Activated naive CD4-positive, alpha-beta T cell treated with anti-CD3 and anti-CD28 coated beads for 36 hours (primary cell): ENCODE measurements around the gene MAN1A1. TPM values are rescaled to one million over a fixed set of nuclear protein-coding genes. Genes with fewer than 3 reads are reported as not detected.

Experiments used
- CTCF ChIA-PET: fragments of 350-600 bp; sonication (Branson Sonifier 250); formaldehyde crosslinking; loops from one replicate; lab custom pipeline; 2021; ENCODE audit warnings: antibody characterized with exemption; lab: Charles Lee
- DNase-seq: peaks from one replicate; pipeline ENCODE4 v3.0.0-alpha.2; 2020
- H3K27ac Mint-ChIP-seq: one replicate; pipeline ENCODE4 v1.8.0; 2021; ENCODE audit warnings: mild to moderate bottlenecking, mixed read lengths
- H3K27me3 Mint-ChIP-seq: one replicate; pipeline ENCODE4 v1.8.0; 2021; ENCODE audit warnings: low read depth, mixed read lengths
- H3K36me3 Mint-ChIP-seq: one replicate; pipeline ENCODE4 v1.8.0; 2021; ENCODE audit warnings: low read depth, mixed read lengths
- H3K4me1 Mint-ChIP-seq: one replicate; pipeline ENCODE4 v1.8.0; 2021; ENCODE audit warnings: low read depth, mixed read lengths
- H3K4me3 Mint-ChIP-seq: one replicate; pipeline ENCODE4 v1.8.0; 2021; ENCODE audit warnings: mild to moderate bottlenecking, moderate library complexity, mixed read lengths
- H3K9me3 Mint-ChIP-seq: one replicate; pipeline ENCODE4 v1.8.0; 2021; ENCODE audit warnings: mixed read lengths
- intact Hi-C: fragments of 100-400 bp; cut with micrococcal nuclease; formaldehyde crosslinking; loops from one replicate; pipeline ENCODE4 v1.15.1; 2023
- total RNA-seq, 2 experiments: library from RNA; stranded (reverse); gene quantifications; one replicate each; pipeline ENCODE4 v1.2.3, GENCODE V29; 2021

Gene MAN1A1
- total RNA-seq, 2 experiments from 2014 or later: 14.8 to 15.1 TPM

- H3K36me3 Mint-ChIP-seq: no peaks in the 10 kb centered on the region
- peaks cover 6% of the 10 kb centered on the region for H3K27me3 Mint-ChIP-seq
- H3K27ac Mint-ChIP-seq: peak overlapping the region; percentile 48
- no peaks in the 10 kb centered on the region for H3K9me3 Mint-ChIP-seq
- H3K4me3 Mint-ChIP-seq: no peak overlapping the region
- DNase-seq: peak; percentile 77
- peaks cover 43% of the 10 kb centered on the region for H3K4me1 Mint-ChIP-seq
- intact Hi-C loops: loop anchor here (1.0 to 10.0 kb wide), 8 partner anchors 18 to 1227 kb away; no protein-coding TSS in a partner anchor
- CTCF ChIA-PET: interaction anchor here (0.6 to 2.6 kb wide), 19 partner anchors 11 to 808 kb away, joined by 3 to 9 read pairs (median 4); no protein-coding TSS in a partner anchor
These were observed 202.2 kb downstream of the MAN1A1 start for GRCh38 chr6:119147101-119148053.

DNA sequence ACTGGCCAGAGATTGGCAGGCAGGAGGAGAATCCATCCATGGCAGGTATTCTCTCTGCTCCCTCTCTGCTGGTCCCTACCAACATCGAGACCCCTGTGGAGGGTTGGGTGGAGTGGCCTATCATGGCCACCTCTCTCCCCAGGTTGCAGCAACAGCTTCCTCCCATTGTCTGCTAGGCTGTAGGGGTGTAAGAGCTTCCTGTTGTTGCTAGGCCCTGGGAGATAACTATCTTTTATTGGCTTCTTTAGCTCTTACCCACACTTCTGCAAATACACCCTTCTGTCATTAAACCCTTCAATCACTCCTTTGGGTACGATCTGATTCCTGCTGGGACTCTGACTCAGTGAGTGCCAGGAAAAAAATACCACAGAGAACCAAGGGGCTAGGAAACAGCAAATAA lies 204.4 kb downstream of the MAN1A1 start:
- no peak overlapping the region for H3K27ac Mint-ChIP-seq
- H3K4me3 Mint-ChIP-seq: no peak overlapping the region
- CTCF ChIA-PET: interaction anchor here (1.3 kb wide), 2 partner anchors 14 to 16 kb away, joined by 3 to 5 read pairs; no protein-coding TSS in a partner anchor
- no peaks in the 10 kb centered on the region for H3K36me3 Mint-ChIP-seq
- DNase-seq: no peak
- intact Hi-C loops: loop anchor here (10.0 kb wide), 2 partner anchors 300 to 1230 kb away; no protein-coding TSS in a partner anchor
- peaks cover 2% of the 10 kb centered on the region for H3K27me3 Mint-ChIP-seq
- peaks cover 34% of the 10 kb centered on the region for H3K4me1 Mint-ChIP-seq
- no peaks in the 10 kb centered on the region for H3K9me3 Mint-ChIP-seq

- H3K27me3 Mint-ChIP-seq: no peaks in the 10 kb centered on the region
- H3K36me3 Mint-ChIP-seq: no peaks in the 10 kb centered on the region
- H3K4me3 Mint-ChIP-seq: no peak overlapping the region
- DNase-seq: no peak
- intact Hi-C loops: loop anchor here (10.0 kb wide), 2 partner anchors 302 to 1232 kb away; no protein-coding TSS in a partner anchor
- H3K27ac Mint-ChIP-seq: no peak overlapping the region
- no peaks in the 10 kb centered on the region for H3K9me3 Mint-ChIP-seq
- CTCF ChIA-PET: interaction anchor here (1.7 kb wide), 1 partner anchor 13 kb away, joined by 7 read pairs; no protein-coding TSS in a partner anchor
- H3K4me1 Mint-ChIP-seq: peaks cover 25% of the 10 kb centered on the region
These were observed 206.9 kb downstream of the MAN1A1 start for GRCh38 chr6:119142637-119143036.

DNA sequence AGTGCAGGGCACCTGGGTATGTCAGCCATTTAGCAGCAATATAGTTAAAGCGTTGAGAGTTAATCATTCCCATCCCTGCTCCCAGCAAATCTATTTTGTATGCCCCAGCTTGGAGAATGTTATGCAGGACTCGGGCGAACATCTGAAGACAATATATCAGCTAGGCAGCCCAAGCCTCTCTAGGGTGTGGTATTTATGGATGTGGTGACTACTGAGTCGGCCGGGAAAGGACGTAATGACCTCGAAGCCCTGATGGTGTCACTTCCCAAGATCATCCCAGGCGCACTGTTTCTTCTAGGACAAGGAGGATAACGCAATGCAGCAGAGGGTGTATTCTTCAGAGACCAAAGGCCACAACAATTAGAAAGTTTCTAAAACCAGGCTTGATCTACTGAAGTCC lies 207.5 kb downstream of the MAN1A1 start:
- Mint-ChIP-seq H3K27me3 (no peaks in the 10 kb centered on the region), H3K4me3 (no peak overlapping the region), H3K27ac (no peak overlapping the region), H3K4me1 (peaks cover 19% of the 10 kb centered on the region), H3K36me3 (no peaks in the 10 kb centered on the region), H3K9me3 (no peaks in the 10 kb centered on the region)
- CTCF ChIA-PET: interaction anchor here (1.7 kb wide), 1 partner anchor 13 kb away, joined by 7 read pairs; no protein-coding TSS in a partner anchor
- intact Hi-C loops: loop anchor here (10.0 kb wide), 2 partner anchors 303 to 1233 kb away; no protein-coding TSS in a partner anchor
- no peak for DNase-seq

- Mint-ChIP-seq H3K27ac (no peak overlapping the region), H3K4me1 (peaks cover 9% of the 10 kb centered on the region), H3K36me3 (no peaks in the 10 kb centered on the region), H3K27me3 (no peaks in the 10 kb centered on the region), H3K9me3 (no peaks in the 10 kb centered on the region), H3K4me3 (no peak overlapping the region)
- no peak for DNase-seq
- CTCF ChIA-PET: interaction anchor here (0.9 kb wide), 1 partner anchor 11 kb away, joined by 3 read pairs; no protein-coding TSS in a partner anchor
- intact Hi-C loops: loop anchor here (10.0 kb wide), 2 partner anchors 304 to 1234 kb away; no protein-coding TSS in a partner anchor
These were observed 209.1 kb downstream of the MAN1A1 start for GRCh38 chr6:119140196-119141140.

DNA sequence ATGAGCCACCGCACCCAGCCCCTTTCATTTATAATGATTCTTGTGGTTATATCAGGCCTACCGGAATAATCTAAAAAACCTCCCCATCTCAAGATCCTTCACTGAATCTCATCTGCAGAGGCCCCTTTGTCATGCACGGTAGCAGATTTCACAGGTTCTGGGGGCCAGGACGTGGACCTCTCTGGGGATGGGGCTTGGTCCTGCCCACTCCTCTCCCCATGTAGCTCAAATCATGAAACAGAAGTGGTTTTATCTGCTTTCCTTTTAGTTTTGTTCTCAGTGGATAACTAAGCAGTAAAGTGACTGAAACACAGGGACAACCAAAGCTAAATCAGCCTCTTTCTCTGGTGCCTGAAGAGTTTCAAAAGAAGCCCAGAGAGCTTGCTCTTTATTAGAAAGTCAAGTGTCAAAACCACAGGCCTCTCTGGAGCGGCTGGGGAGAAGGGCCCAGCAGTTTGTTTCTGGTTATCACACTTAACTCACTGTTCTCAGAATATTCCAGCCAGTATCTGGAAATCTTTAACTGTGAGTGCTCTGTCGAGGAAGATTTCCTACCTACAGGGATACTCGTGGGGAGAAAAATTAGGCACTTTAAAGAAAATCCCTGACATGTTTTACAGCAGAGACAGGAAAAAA lies 210.5 kb downstream of the MAN1A1 start:
- Mint-ChIP-seq H3K4me3 (no peak overlapping the region), H3K9me3 (no peaks in the 10 kb centered on the region), H3K4me1 (no peaks in the 10 kb centered on the region), H3K27ac (no peak overlapping the region), H3K27me3 (no peaks in the 10 kb centered on the region), H3K36me3 (no peaks in the 10 kb centered on the region)
- no peak for DNase-seq
- CTCF ChIA-PET: no interaction called here
- intact Hi-C loops: no loop called here

DNA sequence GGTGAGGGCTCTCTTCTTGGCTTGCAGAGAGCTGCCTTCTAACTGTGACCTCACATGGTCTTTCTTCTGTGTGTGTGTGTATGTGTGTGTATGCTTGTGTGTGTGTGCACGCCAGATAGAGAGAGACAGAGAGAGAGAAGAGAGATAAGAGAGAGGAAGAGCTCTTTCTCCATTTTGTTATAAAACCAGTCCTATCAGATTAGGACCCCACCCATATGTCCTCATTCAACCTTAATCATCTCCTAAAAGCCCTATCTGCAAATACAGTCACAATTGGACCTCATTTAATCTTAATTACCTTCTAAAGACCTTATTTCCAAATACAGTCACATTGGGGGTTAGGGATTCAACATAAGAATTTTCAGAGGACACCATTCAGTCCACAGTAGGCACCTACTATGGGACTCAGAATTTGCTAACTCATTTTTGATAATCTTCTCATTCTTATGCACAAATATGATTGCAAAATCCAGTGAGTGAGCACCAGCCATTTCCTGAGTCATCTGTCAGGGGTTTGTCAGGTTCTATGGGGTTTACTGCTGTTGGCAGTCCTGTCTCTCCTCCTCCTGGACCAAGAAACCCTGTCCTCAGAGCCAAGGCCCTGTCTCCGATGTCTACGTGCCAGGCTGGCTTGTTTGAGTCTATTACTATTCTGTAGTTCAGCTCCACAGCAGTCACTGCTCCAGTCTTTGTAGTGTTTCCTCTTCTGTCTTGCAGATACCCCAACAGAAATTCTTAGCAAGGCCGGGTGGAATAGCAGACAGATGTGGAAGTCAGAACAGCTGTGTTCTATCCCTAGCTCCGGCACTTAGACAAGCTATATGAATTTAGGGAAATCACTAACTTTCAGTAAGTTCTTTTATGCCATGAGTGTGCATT lies 212.1 kb downstream of the MAN1A1 start:
- H3K4me3 Mint-ChIP-seq: no peak overlapping the region
- H3K4me1 Mint-ChIP-seq: no peaks in the 10 kb centered on the region
- no peaks in the 10 kb centered on the region for H3K9me3 Mint-ChIP-seq
- intact Hi-C loops: no loop called here
- CTCF ChIA-PET: interaction anchor here (1.0 kb wide), 1 partner anchor 8 kb away, joined by 4 read pairs; no protein-coding TSS in a partner anchor
- no peak for DNase-seq
- no peaks in the 10 kb centered on the region for H3K27me3 Mint-ChIP-seq
- no peaks in the 10 kb centered on the region for H3K36me3 Mint-ChIP-seq
- no peak overlapping the region for H3K27ac Mint-ChIP-seq

- Mint-ChIP-seq H3K27ac (no peak overlapping the region), H3K9me3 (no peaks in the 10 kb centered on the region), H3K27me3 (no peaks in the 10 kb centered on the region), H3K36me3 (no peaks in the 10 kb centered on the region), H3K4me3 (no peak overlapping the region), H3K4me1 (no peaks in the 10 kb centered on the region)
- CTCF ChIA-PET: no interaction called here
- intact Hi-C loops: no loop called here
- DNase-seq: no peak
These were observed 214.8 kb downstream of the MAN1A1 start for GRCh38 chr6:119134752-119135151.

DNA sequence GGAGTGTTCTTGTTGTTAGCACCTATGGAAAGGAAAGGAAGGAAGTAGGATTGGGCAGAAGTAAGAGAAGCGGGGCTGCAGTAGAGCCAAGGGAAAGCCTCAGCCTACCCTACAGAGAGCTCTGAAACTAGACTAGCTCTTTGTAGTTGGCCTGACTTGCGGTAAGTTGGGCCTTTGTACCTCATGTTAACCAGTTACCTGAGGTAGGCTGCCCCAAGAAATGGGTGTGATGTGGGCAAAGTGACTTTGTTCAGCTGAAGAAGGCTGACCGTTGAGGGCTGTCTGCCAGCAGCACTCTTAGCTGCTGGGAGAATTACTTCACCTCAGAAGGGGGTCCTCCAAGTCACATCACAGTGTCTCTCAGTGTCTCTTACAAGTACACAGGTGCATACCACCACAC lies 216.2 kb downstream of the MAN1A1 start:
- DNase-seq: no peak
- no peaks in the 10 kb centered on the region for H3K36me3 Mint-ChIP-seq
- no peaks in the 10 kb centered on the region for H3K9me3 Mint-ChIP-seq
- no peaks in the 10 kb centered on the region for H3K27me3 Mint-ChIP-seq
- H3K4me3 Mint-ChIP-seq: no peak overlapping the region
- H3K4me1 Mint-ChIP-seq: peaks cover 5% of the 10 kb centered on the region
- H3K27ac Mint-ChIP-seq: no peak overlapping the region
- CTCF ChIA-PET: interaction anchor here (0.8 kb wide), 1 partner anchor 16 kb away, joined by 3 read pairs; no protein-coding TSS in a partner anchor
- intact Hi-C loops: no loop called here

GRCh38 chr6:119132261-119132981 lies 217.1 kb downstream of the MAN1A1 start:
- Mint-ChIP-seq H3K27me3 (no peaks in the 10 kb centered on the region), H3K36me3 (no peaks in the 10 kb centered on the region), H3K4me3 (no peak overlapping the region), H3K27ac (no peak overlapping the region), H3K9me3 (no peaks in the 10 kb centered on the region), H3K4me1 (peaks cover 5% of the 10 kb centered on the region)
- no peak for DNase-seq
- CTCF ChIA-PET: interaction anchor here (0.7 to 1.6 kb wide), 3 partner anchors 12 to 731 kb away, joined by 3 to 4 read pairs (median 4); no protein-coding TSS in a partner anchor
- intact Hi-C loops: no loop called here
